ENCODE measurements around the gene GRAP.
"Not testable (repeated sequence)": the region's sequence is repeated elsewhere in the genome, so short reads cannot be mapped to it uniquely, and the experiment has no call there.

- not testable (repeated sequence) for TF ChIP-seq CTCF, POLR2A (IDR thresholded peaks at IDR 0.05)
Measured at GRCh38 chr17:19032377-19032988, 14.3 kb downstream of the GRAP start.
